Osteocyte (in vitro differentiated cells): ENCODE results near the gene TRIM43. TPM values are rescaled to one million over a fixed set of nuclear protein-coding genes. Genes with fewer than 3 reads are reported as not detected.

Experiments used
- total RNA-seq: library from RNA; stranded (reverse); gene quantifications from 2 replicates; pipeline ENCODE4 v1.2.1, GENCODE V29; 2021

Gene TRIM43
- total RNA-seq, 1 donor from 2014 or later: not detected

Other genes starting within 250 kb of the TRIM43 start
- 40.3 and 40.4 TPM in 2 replicates for gene FAHD2A, start 189.3 kb upstream of the TRIM43 start, total RNA-seq
- gene TRIM43B, start 107.2 kb upstream of the TRIM43 start, total RNA-seq: not detected in 2 replicates